DND-41 (cell line): Measurements from ENCODE around the gene DDRGK1.

Source experiments
- ATAC-seq: fragments of 200-7000 bp; cut with Tn5 transposase; 3 replicates; pipeline ENCODE4 v1.9.1; 2021; ENCODE audit warnings: low read depth; ENCODE audit not compliant: insufficient read depth
- DNase-seq: peaks from one replicate; pipeline ENCODE4 v3.0.0-alpha.2; 2020
- H2AFZ ChIP-seq: 2 replicates; pipeline ENCODE4 v1.6.0; 2012; ENCODE audit warnings: low read depth, low read length
- H3K27ac ChIP-seq: 2 replicates; pipeline ENCODE4 v1.5.1; 2012; ENCODE audit warnings: low read length, inconsistent platforms
- H3K27me3 ChIP-seq: fragments of 200-600 bp; sonication (generic); 2 replicates; pipeline ENCODE4 v1.6.0; 2012; ENCODE audit warnings: low read length, mild to moderate bottlenecking, inconsistent platforms; ENCODE audit not compliant: insufficient read depth, poor library complexity
- H3K36me3 ChIP-seq: 2 replicates; pipeline ENCODE4 v1.5.1; 2012; ENCODE audit warnings: low read length, inconsistent platforms; ENCODE audit not compliant: insufficient read depth
- H3K4me1 ChIP-seq: 2 replicates; pipeline ENCODE4 v1.5.1; 2012; ENCODE audit warnings: mild to moderate bottlenecking, low read length; ENCODE audit not compliant: insufficient read depth
- H3K4me2 ChIP-seq: 2 replicates; pipeline ENCODE4 v1.6.0; 2012; ENCODE audit warnings: mild to moderate bottlenecking, moderate library complexity, low read length, inconsistent platforms; ENCODE audit not compliant: insufficient read depth
- H3K4me3 ChIP-seq, 2 experiments: fragments of 200-600 bp in 1 of 2; shearing (Covaris generic) in 1 of 2; 2 replicates each; pipeline ENCODE4 v1.5.1; 2012 to 2016; ENCODE audit warnings: inconsistent platforms in 2 of 2, low read length in 2 of 2, mild to moderate bottlenecking in 2 of 2, low read depth in 1 of 2, moderate library complexity in 1 of 2
- H3K79me2 ChIP-seq: 2 replicates; pipeline ENCODE4 v1.6.0; 2012; ENCODE audit warnings: low read length, inconsistent platforms; ENCODE audit not compliant: insufficient read depth
- H3K9ac ChIP-seq: 2 replicates; pipeline ENCODE4 v1.6.0; 2012; ENCODE audit warnings: low read depth, mild to moderate bottlenecking, inconsistent platforms, low read length, moderate library complexity
- H3K9me3 ChIP-seq: 2 replicates; pipeline ENCODE4 v1.5.1; 2012; ENCODE audit warnings: low read length, moderate library complexity, mild to moderate bottlenecking, inconsistent platforms; ENCODE audit not compliant: insufficient read depth, severe bottlenecking
- H4K20me1 ChIP-seq: 2 replicates; pipeline ENCODE4 v1.6.0; 2012; ENCODE audit warnings: low read length; ENCODE audit not compliant: insufficient read depth
- EZH2 ChIP-seq: IDR thresholded peaks from 3 replicates; pipeline ENCODE4 v1.6.1; 2012; ENCODE audit warnings: borderline replicate concordance, low read depth, mild to moderate bottlenecking, moderate library complexity, low read length, inconsistent platforms; ENCODE audit not compliant: severe bottlenecking
- TF ChIP-seq, protein P1 (sequence below): IDR thresholded peaks from 2 replicates; pipeline ENCODE4 v1.5.1; 2012; ENCODE audit warnings: borderline replicate concordance, low read length, moderate library complexity, mild to moderate bottlenecking; ENCODE audit not compliant: poor library complexity, severe bottlenecking; ENCODE audit errors: extremely low read depth

Gene DDRGK1

DNA sequence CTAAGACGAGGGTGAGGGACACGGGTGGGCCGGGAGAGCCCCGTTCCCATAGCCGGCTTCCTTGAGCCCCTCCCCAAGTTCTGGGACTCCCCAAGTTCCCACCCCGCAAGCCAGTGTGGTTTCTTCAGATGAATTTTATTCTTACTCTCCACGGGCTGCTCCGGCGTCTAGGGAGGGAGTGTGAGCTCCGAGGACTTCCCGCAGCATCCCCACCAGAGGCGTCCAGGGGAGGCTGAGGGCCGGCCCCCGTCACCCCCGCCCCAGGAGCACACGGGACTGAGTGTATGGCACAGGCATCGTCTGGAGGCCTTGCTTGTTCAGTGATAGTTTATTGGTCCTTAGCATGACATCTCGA, 44.5 kb upstream of the DDRGK1 start:
- Histone ChIP-seq H3K4me3 (no peak overlapping the region), H4K20me1 (0 out of 2 replicates have a peak, but pooled peaks cover 2% of the 10 kb centered on the region), H3K4me2 (no peak overlapping the region), H3K4me1 (no peaks in the 10 kb centered on the region), H3K36me3 (no peaks in the 10 kb centered on the region), H3K9ac (no peak overlapping the region), H3K27me3 (peaks cover 16% of the 10 kb centered on the region), H3K27ac (no peak overlapping the region), H2AFZ (no peak overlapping the region), H3K9me3 (no peaks in the 10 kb centered on the region), H3K79me2 (no peaks in the 10 kb centered on the region)
- DNase-seq (no peak), ATAC-seq (no peak)
- TF ChIP-seq, protein P1, sequence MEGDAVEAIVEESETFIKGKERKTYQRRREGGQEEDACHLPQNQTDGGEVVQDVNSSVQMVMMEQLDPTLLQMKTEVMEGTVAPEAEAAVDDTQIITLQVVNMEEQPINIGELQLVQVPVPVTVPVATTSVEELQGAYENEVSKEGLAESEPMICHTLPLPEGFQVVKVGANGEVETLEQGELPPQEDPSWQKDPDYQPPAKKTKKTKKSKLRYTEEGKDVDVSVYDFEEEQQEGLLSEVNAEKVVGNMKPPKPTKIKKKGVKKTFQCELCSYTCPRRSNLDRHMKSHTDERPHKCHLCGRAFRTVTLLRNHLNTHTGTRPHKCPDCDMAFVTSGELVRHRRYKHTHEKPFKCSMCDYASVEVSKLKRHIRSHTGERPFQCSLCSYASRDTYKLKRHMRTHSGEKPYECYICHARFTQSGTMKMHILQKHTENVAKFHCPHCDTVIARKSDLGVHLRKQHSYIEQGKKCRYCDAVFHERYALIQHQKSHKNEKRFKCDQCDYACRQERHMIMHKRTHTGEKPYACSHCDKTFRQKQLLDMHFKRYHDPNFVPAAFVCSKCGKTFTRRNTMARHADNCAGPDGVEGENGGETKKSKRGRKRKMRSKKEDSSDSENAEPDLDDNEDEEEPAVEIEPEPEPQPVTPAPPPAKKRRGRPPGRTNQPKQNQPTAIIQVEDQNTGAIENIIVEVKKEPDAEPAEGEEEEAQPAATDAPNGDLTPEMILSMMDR: no peak
- TF ChIP-seq EZH2: no peak

DNA sequence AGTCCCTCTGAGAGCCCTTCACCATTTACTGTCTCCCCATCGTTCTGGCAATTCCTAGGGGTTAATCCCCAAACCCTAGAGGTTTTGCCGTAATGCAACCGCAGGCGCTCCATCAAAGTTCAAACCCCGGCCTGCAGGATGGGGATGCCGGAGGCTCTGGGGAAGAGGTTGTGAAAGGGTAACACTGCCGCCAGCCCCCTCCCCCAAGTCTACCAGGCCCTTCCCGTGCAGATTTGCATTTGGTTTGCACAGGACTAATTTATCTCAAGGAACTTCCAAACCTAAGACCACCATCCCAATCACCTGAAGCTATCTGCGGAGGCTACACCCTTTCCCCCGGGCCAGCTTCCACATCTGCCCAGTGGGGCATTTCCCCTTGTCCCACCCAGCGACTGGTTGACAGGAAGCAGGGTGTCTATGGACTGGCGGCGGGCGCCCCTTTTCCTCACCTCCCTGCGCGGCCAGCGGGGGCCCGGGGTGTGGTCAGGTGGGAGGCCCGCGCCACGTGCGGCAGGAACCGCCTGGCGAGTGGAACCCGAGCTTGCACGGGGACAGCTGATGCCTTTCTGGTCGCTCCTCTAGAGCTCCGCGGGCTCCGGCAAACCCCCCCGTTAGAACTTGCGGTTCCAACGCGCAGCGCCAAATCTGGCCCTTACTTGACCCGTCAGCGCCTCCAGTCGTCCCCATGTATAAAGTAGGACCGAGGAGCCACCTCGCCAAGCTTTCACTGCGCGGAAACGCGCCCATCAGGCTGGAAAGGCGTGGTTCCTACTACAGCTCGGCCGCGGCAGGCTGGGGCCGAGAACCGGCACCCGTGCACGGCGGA, 43.9 kb upstream of the DDRGK1 start:
- Histone ChIP-seq H4K20me1 (0 out of 2 replicates have a peak, but pooled peaks cover 2% of the 10 kb centered on the region), H3K79me2 (no peaks in the 10 kb centered on the region), H3K9me3 (no peaks in the 10 kb centered on the region), H3K27me3 (peaks cover 16% of the 10 kb centered on the region), H3K9ac (no peak overlapping the region), H3K4me2 (no peak overlapping the region), H2AFZ (no peak overlapping the region), H3K4me1 (no peaks in the 10 kb centered on the region), H3K27ac (no peak overlapping the region), H3K36me3 (no peaks in the 10 kb centered on the region), H3K4me3 (no peak overlapping the region)
- DNase-seq (no peak), ATAC-seq (no peak)
- no peak for TF ChIP-seq EZH2

DNA sequence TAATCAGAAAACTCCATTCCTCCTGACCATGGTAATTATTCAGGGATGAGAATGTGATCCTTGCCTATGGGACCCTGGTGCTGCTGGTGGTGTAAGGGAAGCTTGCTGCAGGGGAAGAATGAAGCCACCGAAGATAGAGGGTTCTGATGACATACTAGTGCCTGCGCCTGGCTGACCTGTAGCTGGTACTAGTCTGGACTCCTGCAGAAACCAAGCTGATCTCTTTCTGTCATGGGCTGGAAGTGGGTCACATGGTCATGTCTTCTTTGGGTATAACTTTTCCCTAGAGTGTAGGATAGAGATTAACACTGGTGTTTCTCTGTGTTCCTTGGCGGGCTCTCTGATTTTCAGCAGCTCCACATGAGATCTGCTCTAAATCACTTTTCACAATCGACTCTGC, 43.2 kb upstream of the DDRGK1 start:
- H3K9me3 ChIP-seq: no peaks in the 10 kb centered on the region
- no peak for ATAC-seq
- 0 out of 2 replicates have a peak, but pooled peaks cover 2% of the 10 kb centered on the region for H4K20me1 ChIP-seq
- H3K4me1 ChIP-seq: no peaks in the 10 kb centered on the region
- no peak for DNase-seq
- no peaks in the 10 kb centered on the region for H3K79me2 ChIP-seq
- peaks cover 16% of the 10 kb centered on the region for H3K27me3 ChIP-seq
- H3K36me3 ChIP-seq: no peaks in the 10 kb centered on the region
- no peak overlapping the region for H3K27ac ChIP-seq
- H3K4me2 ChIP-seq: no peak overlapping the region
- no peak overlapping the region for H3K9ac ChIP-seq
- TF ChIP-seq, protein P1: no peak
- H2AFZ ChIP-seq: no peak overlapping the region
- no peak overlapping the region for H3K4me3 ChIP-seq

DNA sequence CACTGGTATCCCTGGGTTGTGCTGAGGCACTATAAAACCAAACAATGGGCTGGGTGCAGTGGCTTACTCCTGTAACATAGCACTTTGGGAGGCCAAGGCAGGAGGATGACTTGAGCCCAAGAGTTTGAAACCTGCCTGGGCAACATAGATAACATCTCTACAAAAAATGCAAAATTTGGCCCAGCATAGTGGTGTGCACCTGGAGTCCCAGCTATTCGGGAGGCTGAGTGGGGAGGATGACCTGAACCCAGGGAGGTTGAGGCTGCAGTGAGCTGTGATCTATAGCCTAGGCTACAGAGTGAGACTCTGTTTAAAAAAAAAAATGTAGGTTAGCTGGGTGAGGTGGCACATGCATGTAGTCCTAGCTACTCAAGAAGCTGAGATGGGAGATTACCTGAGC, 42.2 kb upstream of the DDRGK1 start:
- H3K27me3 ChIP-seq: peaks cover 16% of the 10 kb centered on the region
- no peak for TF ChIP-seq EZH2
- TF ChIP-seq, protein P1: no peak
- no peak overlapping the region for H3K4me3 ChIP-seq
- H3K9ac ChIP-seq: no peak overlapping the region
- 0 out of 2 replicates have a peak, but pooled peaks cover 2% of the 10 kb centered on the region for H4K20me1 ChIP-seq
- H3K79me2 ChIP-seq: no peaks in the 10 kb centered on the region
- ATAC-seq (no peak), DNase-seq (no peak)
- no peaks in the 10 kb centered on the region for H3K9me3 ChIP-seq
- no peak overlapping the region for H3K4me2 ChIP-seq
- no peaks in the 10 kb centered on the region for H3K4me1 ChIP-seq
- no peak overlapping the region for H2AFZ ChIP-seq
- no peaks in the 10 kb centered on the region for H3K36me3 ChIP-seq
- no peak overlapping the region for H3K27ac ChIP-seq
